MCF 10A (cell line): ENCODE measurements around the gene MOXD1. TPM values are rescaled to one million over a fixed set of nuclear protein-coding genes. Genes with fewer than 3 reads are reported as not detected.
A peak's percentile ranks its signal among the peaks of the same experiment; 100 is the strongest.

Experiments
- BruUV-seq: library from RNA; stranded (reverse); fragments of 400-500 nt; replicated peaks from 2 replicates; lab custom pipeline; 2021; lab: Mats Ljungman, UMichigan
- CTCF ChIA-PET: fragments of 300-600 bp; sonication (Branson Sonifier 250); formaldehyde crosslinking; extraction: SDS; loops from one replicate; lab custom pipeline; 2021; ENCODE audit warnings: antibody characterized with exemption, inconsistent platforms; lab: Yijun Ruan, JAX
- POLR2A ChIA-PET: fragments of 300-600, 350-650 bp; sonication (Branson Sonifier 250); formaldehyde crosslinking; extraction: SDS; loops from one replicate; lab custom pipeline; 2020; ENCODE audit warnings: antibody characterized with exemption, inconsistent platforms; lab: Yijun Ruan, JAX
- DNase-seq: peaks from one replicate; pipeline ENCODE4 v3.0.0-alpha.2; 2018; ENCODE audit not compliant: unreplicated experiment
- H3K27ac Mint-ChIP-seq: one replicate; pipeline ENCODE4 v1.8.0; 2022; ENCODE audit warnings: mild to moderate bottlenecking, low read depth, mixed read lengths; ENCODE audit not compliant: unreplicated experiment
- H3K27me3 Mint-ChIP-seq: one replicate; pipeline ENCODE4 v1.8.0; 2022; ENCODE audit warnings: mixed read lengths; ENCODE audit not compliant: insufficient read depth, unreplicated experiment
- H3K36me3 Mint-ChIP-seq: one replicate; pipeline ENCODE4 v1.8.0; 2022; ENCODE audit warnings: mild to moderate bottlenecking, moderate library complexity, mixed read lengths; ENCODE audit not compliant: insufficient read depth, unreplicated experiment
- H3K4me1 Mint-ChIP-seq: one replicate; pipeline ENCODE4 v1.8.0; 2022; ENCODE audit warnings: mixed read lengths; ENCODE audit not compliant: insufficient read depth, unreplicated experiment
- H3K4me3 Mint-ChIP-seq: one replicate; pipeline ENCODE4 v1.8.0; 2022; ENCODE audit warnings: mild to moderate bottlenecking, moderate library complexity, mixed read lengths; ENCODE audit not compliant: unreplicated experiment
- H3K9me3 Mint-ChIP-seq: one replicate; pipeline ENCODE4 v1.8.0; 2022; ENCODE audit warnings: mixed read lengths; ENCODE audit not compliant: unreplicated experiment
- intact Hi-C: fragments of 100-400 bp; cut with micrococcal nuclease; formaldehyde crosslinking; loops from 2 replicates; pipeline ENCODE4 v1.14.1; 2022
- total RNA-seq: library from RNA; stranded (reverse); gene quantifications from 2 replicates; pipeline ENCODE4 v1.2.3, GENCODE V29; 2022
- TF ChIP-seq, protein P1 (sequence below): fragments of 200-600 bp; IDR thresholded peaks from one replicate; pipeline ENCODE4 v1.8.0; 2022; ENCODE audit warnings: antibody characterized with exemption, mild to moderate bottlenecking; ENCODE audit not compliant: unreplicated experiment

The MOXD1 gene
- total RNA-seq, 1 experiment from 2014 or later: 0.09 TPM

DNA sequence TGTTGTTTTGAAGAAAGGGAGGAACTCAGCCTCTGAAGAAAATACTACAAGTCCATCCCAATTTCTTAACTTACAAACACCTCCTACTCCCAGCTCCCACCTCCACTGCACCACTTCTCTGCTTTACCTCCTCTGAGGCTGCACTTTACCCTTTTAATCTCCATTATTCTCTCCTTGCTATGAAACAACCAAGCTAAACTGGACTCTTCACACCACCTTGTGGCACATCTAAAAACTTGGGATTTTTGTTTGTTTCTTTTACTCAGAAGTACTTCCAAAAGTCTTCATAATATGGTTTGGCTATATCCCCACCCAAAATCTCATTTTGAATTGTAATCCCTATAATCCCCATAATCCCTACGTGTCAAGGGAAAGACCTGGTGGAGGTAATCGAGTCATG, 142.2 kb downstream of the MOXD1 start:
- ChIA-PET CTCF (interaction anchor here (0.6 to 6.0 kb wide), 27 partner anchors 9 to 486 kb away, joined by 3 to 76 read pairs (median 4); partner anchors contain the start of gene CCN2), POLR2A (interaction anchor here (1.0 kb wide), 1 partner anchor 50 kb away, joined by 3 read pairs; no protein-coding TSS in a partner anchor)
- peak; percentile 30 for DNase-seq
- Mint-ChIP-seq H3K27ac (no peak overlapping the region), H3K4me1 (peaks cover 10% of the 10 kb centered on the region), H3K27me3 (no peaks in the 10 kb centered on the region), H3K4me3 (no peak overlapping the region), H3K36me3 (no peaks in the 10 kb centered on the region), H3K9me3 (no peaks in the 10 kb centered on the region)
- BruUV-seq: no TSS peak
- TF ChIP-seq, protein P1, sequence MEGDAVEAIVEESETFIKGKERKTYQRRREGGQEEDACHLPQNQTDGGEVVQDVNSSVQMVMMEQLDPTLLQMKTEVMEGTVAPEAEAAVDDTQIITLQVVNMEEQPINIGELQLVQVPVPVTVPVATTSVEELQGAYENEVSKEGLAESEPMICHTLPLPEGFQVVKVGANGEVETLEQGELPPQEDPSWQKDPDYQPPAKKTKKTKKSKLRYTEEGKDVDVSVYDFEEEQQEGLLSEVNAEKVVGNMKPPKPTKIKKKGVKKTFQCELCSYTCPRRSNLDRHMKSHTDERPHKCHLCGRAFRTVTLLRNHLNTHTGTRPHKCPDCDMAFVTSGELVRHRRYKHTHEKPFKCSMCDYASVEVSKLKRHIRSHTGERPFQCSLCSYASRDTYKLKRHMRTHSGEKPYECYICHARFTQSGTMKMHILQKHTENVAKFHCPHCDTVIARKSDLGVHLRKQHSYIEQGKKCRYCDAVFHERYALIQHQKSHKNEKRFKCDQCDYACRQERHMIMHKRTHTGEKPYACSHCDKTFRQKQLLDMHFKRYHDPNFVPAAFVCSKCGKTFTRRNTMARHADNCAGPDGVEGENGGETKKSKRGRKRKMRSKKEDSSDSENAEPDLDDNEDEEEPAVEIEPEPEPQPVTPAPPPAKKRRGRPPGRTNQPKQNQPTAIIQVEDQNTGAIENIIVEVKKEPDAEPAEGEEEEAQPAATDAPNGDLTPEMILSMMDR: peak; percentile 28
- intact Hi-C loops: loop anchor here (2.0 kb wide), 2 partner anchors 334 to 344 kb away; no protein-coding TSS in a partner anchor

DNA sequence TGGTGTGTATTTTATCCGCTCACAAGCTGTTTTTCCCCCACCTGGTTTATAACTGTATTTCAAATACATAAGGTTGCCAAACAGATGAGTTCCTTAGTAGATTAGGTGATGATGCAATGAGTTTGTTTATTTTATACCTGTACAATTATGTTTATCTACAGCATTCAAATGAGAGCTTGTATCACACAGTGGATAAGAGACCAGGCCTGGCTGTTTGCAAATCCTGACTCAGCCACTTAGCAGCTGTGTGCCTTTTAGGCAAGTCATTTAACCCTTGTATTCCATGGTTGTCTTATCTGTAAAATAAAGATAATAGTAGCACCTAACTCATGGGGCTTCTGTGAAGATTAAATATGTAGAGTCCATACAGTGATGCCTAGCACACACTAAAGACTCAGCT, 143.7 kb downstream of the MOXD1 start:
- Mint-ChIP-seq H3K4me1 (peaks cover 10% of the 10 kb centered on the region), H3K27ac (no peak overlapping the region), H3K4me3 (no peak overlapping the region), H3K36me3 (no peaks in the 10 kb centered on the region), H3K27me3 (no peaks in the 10 kb centered on the region), H3K9me3 (no peaks in the 10 kb centered on the region)
- DNase-seq: no peak
- intact Hi-C loops: no loop called here
- CTCF ChIA-PET: interaction anchor here (0.5 to 5.8 kb wide), 9 partner anchors 10 to 360 kb away, joined by 3 to 76 read pairs (median 4); no protein-coding TSS in a partner anchor
- POLR2A ChIA-PET: interaction anchor here (0.7 to 1.1 kb wide), 3 partner anchors 22 to 258 kb away, joined by 3 read pairs; no protein-coding TSS in a partner anchor
- TF ChIP-seq, protein P1: no peak
- no TSS peak for BruUV-seq

DNA sequence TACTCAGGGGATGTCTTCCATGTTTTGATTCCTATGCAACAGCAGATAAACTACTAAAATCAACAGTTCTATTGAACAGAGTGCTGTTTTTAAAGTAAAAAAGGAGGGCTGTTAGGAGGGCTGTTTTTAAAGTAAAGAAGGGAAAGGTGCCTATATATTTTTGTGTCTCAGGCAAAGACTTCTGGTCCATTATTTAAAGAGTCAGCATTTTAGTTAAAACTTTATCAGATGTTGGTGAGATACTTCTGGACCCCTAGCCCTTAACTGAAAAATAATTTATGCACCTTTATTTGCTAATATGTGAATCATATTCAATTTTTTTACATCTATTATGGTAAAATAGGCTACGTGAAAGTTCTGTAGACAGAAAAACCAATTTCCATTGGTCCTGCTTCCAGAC, 144.8 kb downstream of the MOXD1 start:
- intact Hi-C loops: no loop called here
- no peak overlapping the region for H3K27ac Mint-ChIP-seq
- ChIA-PET CTCF (interaction anchor here (0.6 to 4.9 kb wide), 4 partner anchors 23 to 452 kb away, joined by 3 to 25 read pairs (median 10); no protein-coding TSS in a partner anchor), POLR2A (no interaction called here)
- TF ChIP-seq, protein P1: no peak
- no peaks in the 10 kb centered on the region for H3K27me3 Mint-ChIP-seq
- H3K9me3 Mint-ChIP-seq: peaks cover 8% of the 10 kb centered on the region
- H3K4me3 Mint-ChIP-seq: no peak overlapping the region
- BruUV-seq: no TSS peak
- H3K36me3 Mint-ChIP-seq: peaks cover 6% of the 10 kb centered on the region
- DNase-seq: no peak
- peaks cover 15% of the 10 kb centered on the region for H3K4me1 Mint-ChIP-seq

DNA sequence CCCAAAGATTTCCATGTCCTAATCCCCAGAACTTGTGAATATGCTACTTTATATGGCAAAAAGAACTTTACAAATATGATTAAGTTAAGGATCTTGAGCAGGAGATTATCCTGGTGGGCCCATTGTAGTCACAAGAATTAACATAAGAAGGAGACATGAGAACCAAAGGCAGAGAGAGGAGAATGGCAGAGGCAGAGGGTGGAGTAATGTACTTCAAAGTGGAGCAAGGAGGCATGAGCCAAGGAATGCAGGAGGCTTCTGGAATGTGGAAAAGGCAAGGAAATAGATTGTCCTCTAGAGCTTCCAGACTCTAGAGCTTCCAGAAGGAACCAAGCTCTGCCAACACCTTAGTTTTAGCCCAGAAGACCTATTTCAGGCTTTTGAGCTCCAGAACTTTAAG, 147.4 kb downstream of the MOXD1 start:
- H3K9me3 Mint-ChIP-seq: peaks cover 8% of the 10 kb centered on the region
- TF ChIP-seq, protein P1: no peak
- intact Hi-C loops: no loop called here
- peaks cover 6% of the 10 kb centered on the region for H3K36me3 Mint-ChIP-seq
- ChIA-PET CTCF (interaction anchor here (1.6 to 4.9 kb wide), 3 partner anchors 26 to 339 kb away, joined by 11 to 25 read pairs (median 11); no protein-coding TSS in a partner anchor), POLR2A (interaction anchor here (1.5 kb wide), 1 partner anchor 302 kb away, joined by 3 read pairs; the partner anchor contains the start of gene CCN2)
- H3K27ac Mint-ChIP-seq: no peak overlapping the region
- no peaks in the 10 kb centered on the region for H3K27me3 Mint-ChIP-seq
- H3K4me3 Mint-ChIP-seq: no peak overlapping the region
- peaks cover 11% of the 10 kb centered on the region for H3K4me1 Mint-ChIP-seq
- no peak for DNase-seq
- BruUV-seq: no TSS peak
